Measurements from ENCODE around the gene RCAN3.
A peak's percentile ranks its signal among the peaks of the same experiment; 100 is the strongest.
"Not testable (repeated sequence)": the region's sequence is repeated elsewhere in the genome, so short reads cannot be mapped to it uniquely, and the experiment has no call there.

RCAN3 gene

GRCh38 chr1:24490101-24490781, 12.4 kb upstream of the RCAN3 start:
- Histone ChIP-seq H3K4me3 (ENCODE audit: severe bottlenecking) (no peak overlapping the region), H3K27me3 (ENCODE audit: insufficient read depth, poor library complexity, severe bottlenecking) (no peaks in the 10 kb centered on the region), H3K36me3 (ENCODE audit: low read depth) (no peaks in the 10 kb centered on the region), H3K9me3 (ENCODE audit: severe bottlenecking) (no peaks in the 10 kb centered on the region), H3K27ac (ENCODE audit: poor library complexity, severe bottlenecking) (no peak overlapping the region), H3K4me1 (ENCODE audit: insufficient read depth, poor library complexity, severe bottlenecking) (no peaks in the 10 kb centered on the region)
- DNase-seq (ENCODE audit: low spot score) = no peak
- no peak for ATAC-seq (ENCODE audit: low read depth)
- TF ChIP-seq CTCF (IDR thresholded peaks at IDR 0.05; ENCODE audit: poor library complexity, severe bottlenecking) = no peak

DNA sequence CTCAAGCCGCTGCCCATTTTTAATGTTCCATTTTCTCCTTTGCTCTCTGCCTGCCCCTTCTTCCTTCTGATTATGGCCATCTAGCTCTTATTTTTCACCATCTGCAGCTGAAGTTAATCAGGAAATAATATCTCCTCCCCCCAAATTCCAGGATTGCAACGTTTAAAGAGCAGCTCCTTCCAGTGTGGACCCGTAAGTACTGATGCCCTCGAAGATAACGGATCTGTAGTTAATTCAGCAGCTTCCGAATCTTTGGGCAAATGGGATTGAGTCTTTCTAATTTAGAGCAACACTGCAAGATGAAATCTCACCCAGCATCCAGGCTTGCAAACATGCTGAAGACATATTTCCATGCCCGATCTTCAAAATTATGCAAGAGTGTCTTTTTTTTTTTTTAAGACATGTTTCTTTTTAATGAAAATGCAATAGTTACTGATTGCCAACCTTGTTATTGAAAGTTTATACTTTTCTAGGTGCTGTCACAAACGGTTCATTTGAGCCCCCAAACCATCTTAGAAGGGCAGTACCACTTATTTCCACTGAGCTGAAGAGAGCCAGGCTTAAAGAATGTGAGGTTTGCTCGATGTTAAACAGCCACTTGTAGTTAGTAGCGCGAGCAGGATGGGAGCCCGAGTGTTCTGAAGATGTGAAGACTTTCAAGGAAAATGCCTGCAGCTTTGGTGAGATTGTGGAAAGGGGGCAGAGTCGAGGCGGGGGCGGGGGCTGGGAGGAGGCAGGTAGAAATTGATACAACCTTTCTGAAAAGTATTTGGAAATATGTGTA, 10.9 kb upstream of the RCAN3 start:
- Histone ChIP-seq H3K9me3 (ENCODE audit: severe bottlenecking) (no peaks in the 10 kb centered on the region), H3K27me3 (ENCODE audit: insufficient read depth, poor library complexity, severe bottlenecking) (no peaks in the 10 kb centered on the region), H3K4me3 (ENCODE audit: severe bottlenecking) (no peak overlapping the region), H3K36me3 (ENCODE audit: low read depth) (no peaks in the 10 kb centered on the region), H3K27ac (ENCODE audit: poor library complexity, severe bottlenecking) (no peak overlapping the region), H3K4me1 (ENCODE audit: insufficient read depth, poor library complexity, severe bottlenecking) (no peaks in the 10 kb centered on the region)
- no peak for DNase-seq (ENCODE audit: low spot score)
- 0 out of 3 replicates have a peak, but pooled peaks have one; percentile 38 for ATAC-seq (ENCODE audit: low read depth)
- no peak for TF ChIP-seq CTCF (IDR thresholded peaks at IDR 0.05; ENCODE audit: poor library complexity, severe bottlenecking)

GRCh38 chr1:24492935-24493334, 9.7 kb upstream of the RCAN3 start:
- not testable (repeated sequence) for DNase-seq (ENCODE audit: low spot score); H3K9me3 ChIP-seq (ENCODE audit: severe bottlenecking); H3K27me3 ChIP-seq (ENCODE audit: insufficient read depth, poor library complexity, severe bottlenecking); ATAC-seq (ENCODE audit: low read depth); H3K4me1 ChIP-seq (ENCODE audit: insufficient read depth, poor library complexity, severe bottlenecking); H3K4me3 ChIP-seq (ENCODE audit: severe bottlenecking); H3K27ac ChIP-seq (ENCODE audit: poor library complexity, severe bottlenecking); H3K36me3 ChIP-seq (ENCODE audit: low read depth)

DNA sequence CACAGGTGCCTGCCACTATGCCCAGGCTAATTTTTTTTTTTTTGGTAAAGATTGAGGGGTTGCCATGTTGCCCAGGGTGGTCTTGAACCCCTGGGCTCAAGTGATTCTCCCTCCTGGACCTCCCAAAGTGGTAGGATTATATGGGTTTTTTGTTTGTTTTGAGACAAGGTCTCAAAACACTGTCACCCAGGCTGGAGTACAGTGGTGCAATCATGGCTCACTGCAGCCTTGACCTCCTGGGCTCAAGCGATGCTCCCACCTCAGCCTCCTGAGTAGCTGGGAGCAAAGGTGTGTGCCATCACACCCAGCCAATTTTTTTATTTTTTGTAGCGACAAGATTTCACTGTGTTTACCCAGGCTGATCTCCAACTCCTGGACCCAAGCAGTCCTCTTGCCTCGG, 8.9 kb upstream of the RCAN3 start:
- Histone ChIP-seq H3K4me1 (ENCODE audit: insufficient read depth, poor library complexity, severe bottlenecking) (no peaks in the 10 kb centered on the region), H3K36me3 (ENCODE audit: low read depth) (no peaks in the 10 kb centered on the region), H3K27me3 (ENCODE audit: insufficient read depth, poor library complexity, severe bottlenecking) (no peaks in the 10 kb centered on the region), H3K27ac (ENCODE audit: poor library complexity, severe bottlenecking) (no peak overlapping the region), H3K9me3 (ENCODE audit: severe bottlenecking) (no peaks in the 10 kb centered on the region), H3K4me3 (ENCODE audit: severe bottlenecking) (no peak overlapping the region)
- DNase-seq (ENCODE audit: low spot score) = no peak
- TF ChIP-seq CTCF (IDR thresholded peaks at IDR 0.05; ENCODE audit: poor library complexity, severe bottlenecking) = no peak
- no peak for ATAC-seq (ENCODE audit: low read depth)

- Histone ChIP-seq H3K27me3 (ENCODE audit: insufficient read depth, poor library complexity, severe bottlenecking) (no peaks in the 10 kb centered on the region), H3K27ac (ENCODE audit: poor library complexity, severe bottlenecking) (no peak overlapping the region), H3K4me1 (ENCODE audit: insufficient read depth, poor library complexity, severe bottlenecking) (peaks cover under 1% of the 10 kb centered on the region), H3K36me3 (ENCODE audit: low read depth) (no peaks in the 10 kb centered on the region), H3K9me3 (ENCODE audit: severe bottlenecking) (no peaks in the 10 kb centered on the region), H3K4me3 (ENCODE audit: severe bottlenecking) (no peak overlapping the region)
- no peak for DNase-seq (ENCODE audit: low spot score)
- ATAC-seq (ENCODE audit: low read depth) = no peak
- TF ChIP-seq CTCF (IDR thresholded peaks at IDR 0.05; ENCODE audit: poor library complexity, severe bottlenecking) = no peak
Measured at GRCh38 chr1:24498589-24498988, 4.0 kb upstream of the RCAN3 start.

Data from RWPE2 (cell line).